GM12891 (cell line): ENCODE measurements around the gene ELL.

ENCODE experiments used
- POLR2A ChIP-seq: IDR thresholded peaks from 2 replicates; pipeline ENCODE4 v1.6.1; 2011; ENCODE audit warnings: low read depth, low read length, control low read depth
- POLR2AphosphoS5 ChIP-seq: IDR thresholded peaks from 2 replicates; pipeline ENCODE4 v1.6.1; 2011; ENCODE audit warnings: low read depth, low read length, control low read depth
- SPI1 ChIP-seq: IDR thresholded peaks from 2 replicates; pipeline ENCODE4 v1.6.1; 2011; ENCODE audit warnings: low read depth, low read length, control low read depth
- TAF1 ChIP-seq: IDR thresholded peaks from 2 replicates; pipeline ENCODE4 v1.6.1; 2011; ENCODE audit warnings: low read depth, low read length, control low read depth

DNA sequence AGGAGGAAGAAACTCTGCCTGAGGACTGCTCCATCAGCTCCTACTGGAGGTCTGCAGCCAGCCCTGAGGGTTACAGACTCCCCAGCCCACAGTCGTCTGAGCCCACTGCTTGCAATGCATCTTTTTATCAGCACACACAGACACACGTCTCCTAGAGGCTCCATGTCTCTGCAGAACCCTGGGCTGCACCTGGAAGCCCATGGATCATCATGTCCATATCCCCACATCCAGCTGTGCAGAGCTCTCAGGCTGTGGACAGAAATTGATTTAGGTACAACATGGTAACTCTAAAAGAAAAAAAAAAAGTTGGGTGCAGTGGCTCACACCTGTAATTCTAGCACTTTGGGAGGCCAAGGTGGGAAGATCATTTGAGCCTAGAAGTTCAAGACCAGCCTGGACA, 51.1 kb downstream of the ELL start:
- TF ChIP-seq POLR2A: no peak
- TF ChIP-seq TAF1: no peak
- TF ChIP-seq POLR2AphosphoS5: no peak
- TF ChIP-seq SPI1: no peak
